Activated T-helper 1 cell treated with anti-CD3 and anti-CD28 coated beads, Interleukin-12 subunit alpha, Interleukin-12 subunit beta, Interleukin-2, Interleukin-4 antibody, amounts not matched to agents 30 ng/mL and 10 ng/mL and 1 ng/mL, durations not matched to agents 14 hours and 24 hours and 36 hours (primary cell): ENCODE data around the gene GALNS. TPM values are rescaled to one million over a fixed set of nuclear protein-coding genes. Genes with fewer than 3 reads are reported as not detected.

Experiments
- DNase-seq: peaks from one replicate; pipeline ENCODE4 v3.0.0; 2021; ENCODE audit warnings: low spot score
- H3K27ac Mint-ChIP-seq: one replicate; pipeline ENCODE4 v1.8.0; 2021; ENCODE audit warnings: mild to moderate bottlenecking, mixed read lengths
- H3K27me3 Mint-ChIP-seq: one replicate; pipeline ENCODE4 v1.8.0; 2022; ENCODE audit warnings: mild to moderate bottlenecking, moderate library complexity, mixed read lengths; ENCODE audit not compliant: insufficient read depth
- H3K36me3 Mint-ChIP-seq: one replicate; pipeline ENCODE4 v1.8.0; 2021; ENCODE audit warnings: low read depth, mixed read lengths
- H3K4me1 Mint-ChIP-seq: one replicate; pipeline ENCODE4 v1.8.0; 2021; ENCODE audit warnings: low read depth, mixed read lengths
- H3K4me3 Mint-ChIP-seq: one replicate; pipeline ENCODE4 v1.8.0; 2021; ENCODE audit warnings: mild to moderate bottlenecking, moderate library complexity, mixed read lengths
- H3K9me3 Mint-ChIP-seq: one replicate; pipeline ENCODE4 v1.8.0; 2021; ENCODE audit warnings: mixed read lengths
- intact Hi-C: fragments of 100-400 bp; cut with micrococcal nuclease; formaldehyde crosslinking; loops from one replicate; pipeline ENCODE4 v1.15.1; 2024
- total RNA-seq: library from RNA; stranded (reverse); gene quantifications from 2 replicates; pipeline ENCODE4 v1.2.3, GENCODE V29; 2022

The GALNS gene
- total RNA-seq, 1 donor from 2014 or later, result 21.9 TPM

DNA sequence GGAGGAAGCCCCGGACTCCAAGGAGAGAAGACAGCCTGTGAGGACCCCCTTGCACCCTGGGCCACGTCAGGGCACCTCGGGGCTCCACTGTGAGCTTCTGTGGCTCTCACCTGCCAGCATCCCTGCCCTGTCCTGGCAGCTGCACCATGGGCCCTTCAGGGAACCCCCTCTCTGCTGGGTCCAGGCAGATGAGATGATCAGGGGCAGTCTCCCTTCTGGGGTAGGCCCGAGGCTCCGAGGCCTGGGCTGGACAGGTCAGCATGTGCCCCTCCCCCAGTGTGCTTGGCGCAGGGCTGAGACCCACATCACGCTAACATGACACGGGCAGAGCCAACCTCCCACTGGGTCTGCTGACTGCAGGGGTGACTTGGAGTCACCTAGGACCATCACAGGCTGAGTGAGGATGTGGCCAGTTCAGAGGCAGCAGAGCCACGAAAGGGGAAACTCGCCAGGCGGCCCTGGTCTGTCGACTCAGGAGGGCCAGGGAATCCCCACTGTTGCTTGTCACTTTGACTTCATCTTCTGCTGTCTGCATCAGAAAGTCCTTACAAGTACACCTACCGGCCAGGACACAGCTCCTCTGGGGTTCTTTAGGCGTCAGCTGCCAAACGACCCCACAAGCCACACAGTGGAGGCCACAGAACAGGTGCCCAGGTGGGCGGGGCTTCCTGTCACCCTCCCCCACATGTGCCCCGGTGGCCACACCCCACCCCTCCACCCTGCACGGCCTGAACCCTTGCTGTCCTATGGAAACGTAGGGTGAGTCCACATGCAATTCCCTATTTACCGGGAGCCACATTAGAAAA lies 2.2 kb downstream of the GALNS start:
- Mint-ChIP-seq H3K27me3 (no peaks in the 10 kb centered on the region), H3K9me3 (no peaks in the 10 kb centered on the region), H3K4me1 (peaks cover 25% of the 10 kb centered on the region), H3K4me3 (peak overlapping the region; percentile 84), H3K36me3 (peaks cover 2% of the 10 kb centered on the region), H3K27ac (no peak overlapping the region)
- intact Hi-C loops, result loop anchor here (5.0 kb wide), 2 partner anchors 192 to 243 kb away; partner anchors contain the start of gene MVD
- DNase-seq, result no peak

GRCh38 chr16:88853325-88853941 lies 3.3 kb downstream of the GALNS start:
- Mint-ChIP-seq H3K27ac (no peak overlapping the region), H3K9me3 (no peaks in the 10 kb centered on the region), H3K27me3 (no peaks in the 10 kb centered on the region), H3K36me3 (peaks cover 2% of the 10 kb centered on the region), H3K4me1 (peaks cover 22% of the 10 kb centered on the region), H3K4me3 (no peak overlapping the region)
- intact Hi-C loops, result no loop called here
- DNase-seq, result no peak

DNA sequence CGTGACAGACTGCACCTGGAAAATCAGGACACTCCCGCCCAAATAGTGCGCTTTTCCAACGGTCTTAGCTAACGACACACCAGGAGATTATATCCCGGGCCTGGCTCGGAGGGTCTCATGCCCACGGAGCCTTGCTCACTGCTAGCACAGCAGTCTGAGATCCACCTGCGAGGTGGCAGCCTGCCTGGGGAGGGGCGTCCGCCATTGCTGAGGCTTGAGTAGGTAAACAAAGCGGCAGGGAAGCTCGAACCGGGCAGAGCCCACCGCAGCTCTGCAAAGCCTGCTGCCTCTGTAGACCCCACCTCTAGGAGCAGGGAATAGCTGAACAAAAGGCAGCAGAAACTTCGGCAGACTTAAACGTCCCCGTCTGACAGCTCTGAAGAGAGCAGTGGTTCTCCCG lies 5.1 kb downstream of the GALNS start:
- DNase-seq, result no peak
- no peaks in the 10 kb centered on the region for H3K27me3 Mint-ChIP-seq
- H3K4me3 Mint-ChIP-seq, result no peak overlapping the region
- no peaks in the 10 kb centered on the region for H3K36me3 Mint-ChIP-seq
- no peak overlapping the region for H3K27ac Mint-ChIP-seq
- intact Hi-C loops, result no loop called here
- peaks cover 13% of the 10 kb centered on the region for H3K4me1 Mint-ChIP-seq
- H3K9me3 Mint-ChIP-seq, result no peaks in the 10 kb centered on the region

DNA sequence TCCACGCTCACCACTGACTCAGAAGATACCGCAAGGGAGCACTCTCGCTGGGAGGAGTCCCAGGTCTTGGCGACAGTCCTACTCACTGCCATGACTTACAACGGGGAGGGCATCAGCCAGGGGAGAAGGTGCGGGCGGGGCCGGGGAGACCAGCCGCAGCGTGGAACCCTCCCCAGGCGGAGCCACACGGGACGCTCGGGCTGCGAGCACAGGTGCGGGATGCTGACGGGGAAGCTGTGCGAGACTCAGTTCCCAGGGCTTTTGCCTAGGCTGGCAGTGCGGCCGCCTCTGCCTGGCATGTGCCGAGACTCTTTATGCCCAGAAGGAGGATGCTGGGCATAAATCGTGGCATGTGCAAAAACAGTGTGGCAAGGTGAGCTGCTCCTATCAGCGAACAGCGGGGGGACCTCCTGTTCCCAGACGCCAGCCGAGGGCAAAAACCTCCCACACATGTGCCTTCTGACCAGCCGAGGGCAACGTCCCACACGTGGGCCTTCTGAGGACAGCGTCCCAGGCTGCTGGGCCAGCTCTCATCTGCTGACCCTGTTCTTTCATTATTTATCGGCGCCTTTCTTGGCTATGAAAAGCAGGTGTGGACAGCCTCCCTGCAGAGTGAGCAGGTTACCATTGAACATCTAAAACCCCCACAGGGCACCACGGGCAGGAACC lies 6.1 kb downstream of the GALNS start:
- H3K36me3 Mint-ChIP-seq, result no peaks in the 10 kb centered on the region
- no peak overlapping the region for H3K27ac Mint-ChIP-seq
- H3K4me3 Mint-ChIP-seq, result no peak overlapping the region
- H3K9me3 Mint-ChIP-seq, result no peaks in the 10 kb centered on the region
- H3K27me3 Mint-ChIP-seq, result no peaks in the 10 kb centered on the region
- H3K4me1 Mint-ChIP-seq, result peaks cover 13% of the 10 kb centered on the region
- DNase-seq, result no peak
- intact Hi-C loops, result no loop called here

GRCh38 chr16:88848557-88848956 lies 8.2 kb downstream of the GALNS start:
- no peak for DNase-seq
- Mint-ChIP-seq H3K27ac (no peak overlapping the region), H3K9me3 (no peaks in the 10 kb centered on the region), H3K4me1 (no peaks in the 10 kb centered on the region), H3K27me3 (no peaks in the 10 kb centered on the region), H3K36me3 (no peaks in the 10 kb centered on the region), H3K4me3 (no peak overlapping the region)
- intact Hi-C loops, result no loop called here

- H3K9me3 Mint-ChIP-seq, result no peaks in the 10 kb centered on the region
- H3K4me1 Mint-ChIP-seq, result no peaks in the 10 kb centered on the region
- no peak overlapping the region for H3K27ac Mint-ChIP-seq
- intact Hi-C loops, result no loop called here
- H3K27me3 Mint-ChIP-seq, result no peaks in the 10 kb centered on the region
- H3K4me3 Mint-ChIP-seq, result no peak overlapping the region
- DNase-seq, result no peak
- H3K36me3 Mint-ChIP-seq, result no peaks in the 10 kb centered on the region
Observed at GRCh38 chr16:88847654-88848053, 9.1 kb downstream of the GALNS start.

DNA sequence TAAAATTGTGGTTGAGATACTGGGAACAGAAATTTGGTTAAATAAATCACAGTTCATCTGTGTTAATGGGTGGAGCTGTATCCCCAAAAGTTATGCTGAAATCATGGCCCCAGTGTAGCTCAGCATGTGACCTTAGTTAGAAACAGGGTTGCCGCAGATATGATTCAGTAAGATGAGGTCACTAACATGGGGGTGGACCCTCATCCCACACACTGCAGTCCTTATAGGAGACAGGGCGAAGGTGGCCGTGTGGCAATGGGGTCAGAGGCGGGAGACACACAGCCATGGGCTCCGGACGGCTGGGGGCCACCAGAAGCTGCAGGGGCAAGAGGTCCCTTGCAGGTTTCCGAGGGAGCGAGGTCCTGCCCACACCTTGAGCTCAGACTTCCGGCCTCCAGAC lies 10.7 kb downstream of the GALNS start:
- Mint-ChIP-seq H3K27ac (no peak overlapping the region), H3K4me1 (no peaks in the 10 kb centered on the region), H3K9me3 (no peaks in the 10 kb centered on the region), H3K27me3 (no peaks in the 10 kb centered on the region), H3K36me3 (no peaks in the 10 kb centered on the region), H3K4me3 (no peak overlapping the region)
- intact Hi-C loops, result no loop called here
- DNase-seq, result no peak

DNA sequence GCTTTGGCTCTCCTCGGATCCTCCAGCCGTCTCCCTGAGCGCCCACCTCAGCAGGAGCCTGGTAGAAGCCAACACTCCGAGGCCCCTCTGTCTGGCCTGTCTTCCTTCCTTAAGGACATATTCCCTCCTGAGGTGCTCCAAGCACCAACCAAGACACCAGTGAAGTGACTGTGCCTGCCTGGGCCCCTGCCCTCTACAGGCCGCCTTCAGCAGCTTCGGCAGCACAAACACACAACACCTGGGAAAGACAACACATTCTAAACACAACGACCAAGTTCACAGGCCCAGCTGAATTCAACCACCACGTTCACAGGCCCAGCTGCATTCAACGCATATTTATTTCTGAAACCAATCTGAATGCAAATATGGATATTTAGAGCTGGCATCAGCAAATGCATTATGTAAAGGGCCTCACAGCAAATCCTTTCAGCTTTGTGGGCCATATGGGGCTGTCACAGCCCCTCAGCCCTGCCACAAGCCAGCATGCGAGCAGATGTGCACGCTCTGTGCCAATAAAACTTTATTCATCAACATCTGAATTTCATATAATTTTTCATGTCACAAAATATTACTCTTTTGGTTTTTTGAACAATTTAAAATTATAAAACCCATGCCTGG lies 12.2 kb downstream of the GALNS start:
- Mint-ChIP-seq H3K4me3 (no peak overlapping the region), H3K4me1 (no peaks in the 10 kb centered on the region), H3K9me3 (no peaks in the 10 kb centered on the region), H3K27me3 (no peaks in the 10 kb centered on the region), H3K36me3 (no peaks in the 10 kb centered on the region), H3K27ac (no peak overlapping the region)
- intact Hi-C loops, result no loop called here
- DNase-seq, result no peak

- Mint-ChIP-seq H3K4me3 (no peak overlapping the region), H3K27me3 (no peaks in the 10 kb centered on the region), H3K27ac (no peak overlapping the region), H3K36me3 (no peaks in the 10 kb centered on the region), H3K9me3 (no peaks in the 10 kb centered on the region), H3K4me1 (no peaks in the 10 kb centered on the region)
- DNase-seq, result no peak
- intact Hi-C loops, result no loop called here
Observed at GRCh38 chr16:88843256-88843655, 13.5 kb downstream of the GALNS start.

GRCh38 chr16:88842806-88843205 lies 13.9 kb downstream of the GALNS start:
- DNase-seq, result no peak
- H3K27ac Mint-ChIP-seq, result no peak overlapping the region
- no peaks in the 10 kb centered on the region for H3K36me3 Mint-ChIP-seq
- no peaks in the 10 kb centered on the region for H3K9me3 Mint-ChIP-seq
- H3K27me3 Mint-ChIP-seq, result no peaks in the 10 kb centered on the region
- H3K4me1 Mint-ChIP-seq, result no peaks in the 10 kb centered on the region
- no peak overlapping the region for H3K4me3 Mint-ChIP-seq
- intact Hi-C loops, result no loop called here

DNA sequence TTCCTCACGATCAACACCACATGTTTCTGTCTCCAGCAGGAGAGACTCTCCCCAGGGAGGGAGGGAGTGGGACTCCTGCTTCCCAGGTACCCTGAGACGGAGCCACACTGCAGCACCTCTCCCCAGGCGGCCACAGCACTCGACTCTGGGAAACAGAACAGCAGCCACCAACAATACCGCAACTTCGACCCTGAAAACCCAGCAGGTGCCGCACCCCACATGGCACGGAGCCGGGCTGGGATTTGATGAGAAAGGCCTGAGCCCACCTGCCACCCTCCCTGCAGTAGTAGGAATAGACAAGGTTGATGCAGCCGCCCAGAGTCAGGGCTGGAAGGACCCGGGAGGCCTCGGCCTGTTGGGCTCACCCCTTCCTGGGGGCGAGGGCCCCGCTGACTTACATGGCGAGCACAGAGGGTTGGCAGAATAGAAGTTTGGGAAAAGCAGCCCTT lies 14.4 kb downstream of the GALNS start:
- H3K27ac Mint-ChIP-seq, result no peak overlapping the region
- no peak for DNase-seq
- no peaks in the 10 kb centered on the region for H3K4me1 Mint-ChIP-seq
- no peaks in the 10 kb centered on the region for H3K9me3 Mint-ChIP-seq
- no peak overlapping the region for H3K4me3 Mint-ChIP-seq
- intact Hi-C loops, result no loop called here
- H3K36me3 Mint-ChIP-seq, result no peaks in the 10 kb centered on the region
- H3K27me3 Mint-ChIP-seq, result no peaks in the 10 kb centered on the region

GRCh38 chr16:88841521-88842307 lies 15.0 kb downstream of the GALNS start:
- H3K36me3 Mint-ChIP-seq, result no peaks in the 10 kb centered on the region
- H3K4me1 Mint-ChIP-seq, result no peaks in the 10 kb centered on the region
- DNase-seq, result no peak
- H3K4me3 Mint-ChIP-seq, result no peak overlapping the region
- intact Hi-C loops, result no loop called here
- no peaks in the 10 kb centered on the region for H3K27me3 Mint-ChIP-seq
- no peaks in the 10 kb centered on the region for H3K9me3 Mint-ChIP-seq
- no peak overlapping the region for H3K27ac Mint-ChIP-seq
